IMR-90 (cell line): ENCODE data around the gene SETD3. TPM values are rescaled to one million over a fixed set of nuclear protein-coding genes. Genes with fewer than 3 reads are reported as not detected.
"Not testable (repeated sequence)": the region's sequence is repeated elsewhere in the genome, so short reads cannot be mapped to it uniquely, and the experiment has no call there.

ENCODE experiments used
- ATAC-seq: fragments of 200-7000 bp; cut with Tn5 transposase; 2 replicates; pipeline ENCODE4 v1.9.1; 2020; ENCODE audit warnings: low read depth, mild to moderate bottlenecking, moderate library complexity
- BruUV-seq: library from RNA; stranded (reverse); fragments of 400-500 nt; replicated peaks from 2 replicates; lab custom pipeline; 2021; lab: Mats Ljungman, UMichigan
- CTCF ChIA-PET: fragments of 300-600 bp; formaldehyde crosslinking; extraction: SDS; loops from one replicate; lab custom pipeline; 2021; ENCODE audit warnings: antibody characterized with exemption; lab: Yijun Ruan, JAX
- POLR2A ChIA-PET: fragments of 300-600 bp; sonication (Branson Sonifier 250); formaldehyde crosslinking; loops from one replicate; lab custom pipeline; 2022; ENCODE audit warnings: antibody characterized with exemption; ENCODE audit not compliant: unreplicated experiment; lab: Charles Lee
- DNase-seq: peaks from one replicate; pipeline ENCODE4 v3.0.0; 2013
- H2AFZ ChIP-seq: replicated peaks from 2 replicates; pipeline ENCODE3; 2013; ENCODE audit warnings: low read length, mild to moderate bottlenecking; ENCODE audit not compliant: poor library complexity
- H2AK5ac ChIP-seq: 2 replicates; pipeline ENCODE4 v1.6.1; 2013; ENCODE audit warnings: low read depth, low read length, inconsistent platforms
- H2AK9ac ChIP-seq: replicated peaks from 2 replicates; pipeline ENCODE3; 2013; ENCODE audit warnings: mild to moderate bottlenecking, low read depth, low read length, moderate library complexity; ENCODE audit not compliant: poor library complexity
- H2BK120ac ChIP-seq: 2 replicates; pipeline ENCODE4 v1.6.1; 2013; ENCODE audit warnings: low read depth, low read length, inconsistent platforms
- H2BK15ac ChIP-seq: 3 replicates; pipeline ENCODE4 v1.6.1; 2013; ENCODE audit warnings: low read depth, low read length, inconsistent platforms
- H2BK20ac ChIP-seq: 2 replicates; pipeline ENCODE4 v1.6.1; 2013; ENCODE audit warnings: low read depth, mild to moderate bottlenecking, inconsistent platforms, low read length, moderate library complexity
- H2BK5ac ChIP-seq: 2 replicates; pipeline ENCODE4 v1.6.1; 2013; ENCODE audit warnings: mild to moderate bottlenecking, low read depth, low read length, inconsistent platforms; ENCODE audit not compliant: poor library complexity, severe bottlenecking
- H3K14ac ChIP-seq: replicated peaks from 2 replicates; pipeline ENCODE4 v1.6.1; 2013; ENCODE audit warnings: low read depth, low read length, inconsistent platforms
- H3K18ac ChIP-seq: 2 replicates; pipeline ENCODE4 v1.6.1; 2013; ENCODE audit warnings: low read depth, low read length, control low read depth
- H3K23ac ChIP-seq: 2 replicates; pipeline ENCODE4 v1.6.1; 2013; ENCODE audit warnings: low read depth, low read length, inconsistent platforms
- H3K27ac ChIP-seq: 2 replicates; pipeline ENCODE4 v1.5.1; 2013; ENCODE audit warnings: mild to moderate bottlenecking, control low read depth, low read length; ENCODE audit not compliant: insufficient read depth
- H3K27me3 ChIP-seq: 2 replicates; pipeline ENCODE4 v1.6.1; 2013; ENCODE audit warnings: low read length; ENCODE audit not compliant: control insufficient read depth, insufficient read depth
- H3K36me3 ChIP-seq: 2 replicates; pipeline ENCODE4 v1.6.1; 2013; ENCODE audit warnings: low read length, mixed read lengths; ENCODE audit not compliant: control insufficient read depth, insufficient read depth
- H3K4ac ChIP-seq: 2 replicates; pipeline ENCODE4 v1.6.1; 2013; ENCODE audit warnings: low read depth, low read length, inconsistent platforms
- H3K4me1 ChIP-seq: 2 replicates; pipeline ENCODE4 v1.6.1; 2013; ENCODE audit warnings: low read length, mixed read lengths; ENCODE audit not compliant: control insufficient read depth, insufficient read depth
- H3K4me2 ChIP-seq: 2 replicates; pipeline ENCODE4 v1.6.1; 2013; ENCODE audit warnings: low read depth, mild to moderate bottlenecking, control low read depth, low read length, moderate library complexity
- H3K4me3 ChIP-seq: 2 replicates; pipeline ENCODE4 v1.5.1; 2013; ENCODE audit warnings: low read depth, mild to moderate bottlenecking, control low read depth, low read length, moderate library complexity; ENCODE audit not compliant: insufficient read depth
- H3K56ac ChIP-seq: 2 replicates; pipeline ENCODE4 v1.6.1; 2013; ENCODE audit warnings: low read length, inconsistent platforms; ENCODE audit not compliant: insufficient read depth; ENCODE audit errors: extremely low read depth
- H3K79me1 ChIP-seq, 2 experiments: 2 replicates each; pipeline ENCODE4 v1.6.1; 2013; ENCODE audit warnings: low read length in 2 of 2, inconsistent platforms in 1 of 2, low read depth in 1 of 2
- H3K9ac ChIP-seq: 2 replicates; pipeline ENCODE4 v1.6.1; 2013; ENCODE audit warnings: low read depth, low read length, control low read depth
- H3K9me1 ChIP-seq: 2 replicates; pipeline ENCODE4 v1.6.1; 2013; ENCODE audit warnings: low read length, inconsistent platforms; ENCODE audit not compliant: insufficient read depth
- H3K9me3 ChIP-seq: 2 replicates; pipeline ENCODE4 v1.6.1; 2013; ENCODE audit warnings: low read length; ENCODE audit not compliant: control insufficient read depth, insufficient read depth
- H4K20me1 ChIP-seq: 2 replicates; pipeline ENCODE4 v1.6.1; 2013; ENCODE audit warnings: low read length, inconsistent platforms; ENCODE audit not compliant: insufficient read depth
- H4K5ac ChIP-seq: 2 replicates; pipeline ENCODE4 v1.6.1; 2013; ENCODE audit warnings: mild to moderate bottlenecking, low read depth, low read length, control low read depth
- H4K8ac ChIP-seq, 2 experiments: 2 replicates each; pipeline ENCODE4 v1.6.1; 2013; ENCODE audit warnings: low read depth in 2 of 2, low read length in 2 of 2, control low read depth in 1 of 2, inconsistent platforms in 1 of 2
- H4K91ac ChIP-seq: 2 replicates; pipeline ENCODE4 v1.6.1; 2013; ENCODE audit warnings: low read depth, low read length, inconsistent platforms; ENCODE audit not compliant: insufficient read depth
- RAD21 ChIP-seq: IDR thresholded peaks from 2 replicates; pipeline ENCODE4 v1.6.1; 2012; ENCODE audit warnings: low read length, improper control_type of control experiment
- WGBS, 2 experiments: methylation state at CpG; one replicate each; pipeline versions ENCODE4 v1.1.5 to v1.1.7; 2013; ENCODE audit warnings: missing lambda C conversion rate in 2 of 2; ENCODE audit not compliant: insufficient read length in 1 of 2; ENCODE audit errors: extremely low coverage in 2 of 2; 5-methylcytosine and 5-hydroxymethylcytosine counted together
- dilution Hi-C: fragments of 300-500 bp; cut with HindIII; formaldehyde crosslinking; loops from one replicate; pipeline ENCODE4 v1.14.3; 2018; ENCODE audit warnings: low sequenced_read_pairs; ENCODE audit not compliant: unreplicated experiment
- in situ Hi-C: fragments of 300-500 bp; cut with MboI; formaldehyde crosslinking; loops from 3 replicates; pipeline ENCODE4 v1.14.3; 2019; ENCODE audit warnings: low sequenced_read_pairs, inconsistent platforms, mixed read lengths
- intact Hi-C: fragments of 100-400 bp; cut with micrococcal nuclease; formaldehyde crosslinking; loops from 2 replicates; pipeline ENCODE4 v1.10.0; 2022
- polyA plus RNA-seq, 3 experiments: library from polyadenylated mRNA; depleted of rRNA; stranded (reverse); fragments of >200 nt; gene quantifications; 2 replicates each; pipeline ENCODE4 v1.2.3, GENCODE V29; 2012; ENCODE audit warnings: low replicate concordance in 1 of 3
- total RNA-seq: library from RNA; depleted of rRNA; stranded (reverse); fragments of >200 nt; gene quantifications from 2 replicates; pipeline ENCODE4 v1.2.3, GENCODE V29; 2012

The SETD3 gene
- total and polyA plus RNA-seq, 2 of the 4 experiments (the other 2 are of a cell fraction): 18.8 to 31.9 TPM

GRCh38 chr14:99348816-99349614 is 131.6 kb downstream of the SETD3 start:
- DNase-seq (no peak), ATAC-seq (no peak)
- dilution Hi-C loops: no loop called here

GRCh38 chr14:99348231-99348630 is 132.4 kb downstream of the SETD3 start:
- dilution Hi-C loops, H3K27ac ChIP-seq, ATAC-seq, intact Hi-C loops, H4K91ac ChIP-seq, H2AFZ ChIP-seq, CTCF ChIA-PET, DNase-seq, H3K9me1 ChIP-seq, H3K23ac ChIP-seq, H3K9me3 ChIP-seq, H2BK20ac ChIP-seq, H2BK120ac ChIP-seq, H3K14ac ChIP-seq, H4K20me1 ChIP-seq, H2BK5ac ChIP-seq, H3K4me1 ChIP-seq, H2AK5ac ChIP-seq, H3K18ac ChIP-seq, H3K4ac ChIP-seq, H3K4me3 ChIP-seq, H3K36me3 ChIP-seq, H3K79me1 ChIP-seq, H3K4me2 ChIP-seq, H3K56ac ChIP-seq, H2AK9ac ChIP-seq, in situ Hi-C loops, H3K27me3 ChIP-seq, POLR2A ChIA-PET, H4K5ac ChIP-seq, H4K8ac ChIP-seq, BruUV-seq, H2BK15ac ChIP-seq, H3K9ac ChIP-seq: not testable (repeated sequence)
- 92% methylated on average over 14 of the region's 31 CpGs; no CpG with 5 or more reads in 1 of the 2 experiments for WGBS, 2 experiments

More at GRCh38 chr14:99348816-99349614, 131.6 kb downstream of the SETD3 start:
- Histone ChIP-seq H3K4ac (no peak overlapping the region), H2BK120ac (no peak overlapping the region), H3K36me3 (no peaks in the 10 kb centered on the region), H4K91ac (no peak overlapping the region), H3K27ac (no peak overlapping the region), H3K27me3 (no peaks in the 10 kb centered on the region; the same call in none of the 2 replicates), H3K56ac (no peak overlapping the region), H3K18ac (no peak overlapping the region), H2AK9ac (no peak overlapping the region), H3K9me3 (no peaks in the 10 kb centered on the region), H2BK20ac (no peak overlapping the region), H3K9me1 (no peaks in the 10 kb centered on the region), H2AK5ac (no peak overlapping the region), H4K8ac (no peak overlapping the region), H3K23ac (no peak overlapping the region), H3K14ac (no peak overlapping the region), H3K4me2 (no peak overlapping the region), H4K5ac (no peak overlapping the region), H3K79me1 (no peaks in the 10 kb centered on the region), H2BK15ac (no peak overlapping the region), H4K20me1 (no peaks in the 10 kb centered on the region), H3K4me1 (no peaks in the 10 kb centered on the region), H3K9ac (no peak overlapping the region), H3K4me3 (no peak overlapping the region), H2AFZ (no peak overlapping the region), H2BK5ac (no peak overlapping the region)
- no peak for TF ChIP-seq RAD21
- ChIA-PET POLR2A (no interaction called here), CTCF (no interaction called here)
- intact Hi-C loops: no loop called here
- in situ Hi-C loops: no loop called here
- no TSS peak for BruUV-seq
- 56% methylated on average over 5 of the region's 18 CpGs; no CpG with 5 or more reads in 1 of the 2 experiments for WGBS, 2 experiments
